DOHH2 (cell line): ENCODE measurements around the gene ARL4D.

Experiments used
- H3F3A ChIP-seq: fragments of 200-600 bp; sonication (generic), shearing (Covaris generic); 2 replicates; pipeline ENCODE4 v1.6.0; 2016; ENCODE audit warnings: antibody characterized with exemption, mild to moderate bottlenecking; ENCODE audit not compliant: control insufficient read depth, insufficient read depth
- H3K27ac ChIP-seq: fragments of 200-600 bp; sonication (generic); 2 replicates; pipeline ENCODE4 v1.5.1; 2014; ENCODE audit warnings: low read depth, mild to moderate bottlenecking, low read length, moderate library complexity
- H3K27me3 ChIP-seq: fragments of 200-600 bp; sonication (generic); 2 replicates; pipeline ENCODE4 v1.6.1; 2014; ENCODE audit warnings: mild to moderate bottlenecking, low read length, mixed read lengths; ENCODE audit not compliant: control insufficient read depth
- H3K36me3 ChIP-seq: fragments of 200-600 bp; sonication (generic); 2 replicates; pipeline ENCODE4 v1.6.1; 2014; ENCODE audit warnings: mild to moderate bottlenecking, low read length, moderate library complexity, mixed read lengths; ENCODE audit not compliant: control insufficient read depth
- H3K4me1 ChIP-seq: fragments of 200-600 bp; sonication (generic); 2 replicates; pipeline ENCODE4 v1.6.1; 2014; ENCODE audit warnings: mild to moderate bottlenecking, low read length, mixed read lengths; ENCODE audit not compliant: control insufficient read depth
- H3K4me2 ChIP-seq: fragments of 200-600 bp; sonication (generic); 2 replicates; pipeline ENCODE4 v1.6.0; 2014; ENCODE audit warnings: mild to moderate bottlenecking, low read length, moderate library complexity
- H3K4me3 ChIP-seq: fragments of 200-600 bp; sonication (generic); 2 replicates; pipeline ENCODE4 v1.5.1; 2014; ENCODE audit warnings: mild to moderate bottlenecking, low read length, mixed read lengths
- H3K79me2 ChIP-seq: fragments of 200-600 bp; sonication (generic); 2 replicates; pipeline ENCODE4 v1.6.1; 2014; ENCODE audit warnings: mild to moderate bottlenecking, low read length, mixed read lengths; ENCODE audit not compliant: control insufficient read depth
- H3K9me2 ChIP-seq: fragments of 200-600 bp; sonication (generic); replicated peaks from 2 replicates; pipeline ENCODE4 v1.6.1; 2014; ENCODE audit warnings: mild to moderate bottlenecking, low read length, mixed read lengths; ENCODE audit not compliant: control insufficient read depth
- H3K9me3 ChIP-seq: fragments of 200-600 bp; sonication (generic); 2 replicates; pipeline ENCODE4 v1.6.1; 2014; ENCODE audit warnings: antibody characterized with exemption, low read length, mixed read lengths; ENCODE audit not compliant: control insufficient read depth, insufficient read depth
- H4K20me1 ChIP-seq: fragments of 200-600 bp; sonication (generic); 2 replicates; pipeline ENCODE4 v1.6.0; 2014; ENCODE audit warnings: low read depth, mild to moderate bottlenecking, antibody characterized with exemption, low read length, moderate library complexity; ENCODE audit not compliant: control insufficient read depth, insufficient read depth
- EZH2phosphoT487 ChIP-seq: fragments of 200-600 bp; sonication (generic); IDR thresholded peaks from 2 replicates; pipeline ENCODE4 v1.6.1; 2017; ENCODE audit warnings: borderline replicate concordance, mild to moderate bottlenecking, antibody characterized with exemption, low read length, moderate library complexity, mixed read lengths
- TF ChIP-seq, protein P1 (sequence below): fragments of 200-600 bp; sonication (generic); IDR thresholded peaks from one replicate; pipeline ENCODE4 v1.5.1; 2014; ENCODE audit warnings: antibody characterized with exemption, mild to moderate bottlenecking, low read depth, low read length; ENCODE audit not compliant: poor library complexity, severe bottlenecking

The ARL4D gene

DNA sequence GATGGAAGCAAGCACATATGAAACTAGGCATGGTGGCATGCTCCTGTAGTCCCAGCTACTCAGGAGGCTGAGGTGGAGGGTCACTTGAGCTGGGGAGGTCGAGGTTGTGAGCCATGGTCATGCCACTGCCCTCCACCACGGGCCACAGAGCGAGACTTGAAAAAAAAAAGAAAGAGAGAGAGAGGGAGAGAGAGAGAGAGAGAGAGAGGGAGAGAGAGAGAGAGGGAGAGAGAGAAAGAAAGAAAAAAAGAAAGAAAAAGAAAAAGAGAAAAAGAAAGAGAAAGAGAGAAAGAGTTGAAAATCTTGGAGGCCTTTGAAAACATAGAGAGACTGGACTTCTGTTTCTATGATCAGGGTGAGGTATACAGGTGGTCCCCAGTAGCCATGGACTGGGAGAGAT is 15.4 kb upstream of the ARL4D start:
- Histone ChIP-seq H3K4me3 (no peak overlapping the region), H3K9me2 (no peaks in the 10 kb centered on the region), H3K27ac (no peak overlapping the region), H3K4me2 (no peak overlapping the region), H3K9me3 (peaks cover 21% of the 10 kb centered on the region), H3K27me3 (peaks cover 6% of the 10 kb centered on the region), H3F3A (no peaks in the 10 kb centered on the region; the same call in 1 of the 2 replicates), H3K36me3 (no peaks in the 10 kb centered on the region), H3K4me1 (peaks cover 9% of the 10 kb centered on the region; the same call in 1 of the 2 replicates), H3K79me2 (no peaks in the 10 kb centered on the region), H4K20me1 (no peaks in the 10 kb centered on the region)
- no peak for TF ChIP-seq EZH2phosphoT487
- TF ChIP-seq, protein P1, sequence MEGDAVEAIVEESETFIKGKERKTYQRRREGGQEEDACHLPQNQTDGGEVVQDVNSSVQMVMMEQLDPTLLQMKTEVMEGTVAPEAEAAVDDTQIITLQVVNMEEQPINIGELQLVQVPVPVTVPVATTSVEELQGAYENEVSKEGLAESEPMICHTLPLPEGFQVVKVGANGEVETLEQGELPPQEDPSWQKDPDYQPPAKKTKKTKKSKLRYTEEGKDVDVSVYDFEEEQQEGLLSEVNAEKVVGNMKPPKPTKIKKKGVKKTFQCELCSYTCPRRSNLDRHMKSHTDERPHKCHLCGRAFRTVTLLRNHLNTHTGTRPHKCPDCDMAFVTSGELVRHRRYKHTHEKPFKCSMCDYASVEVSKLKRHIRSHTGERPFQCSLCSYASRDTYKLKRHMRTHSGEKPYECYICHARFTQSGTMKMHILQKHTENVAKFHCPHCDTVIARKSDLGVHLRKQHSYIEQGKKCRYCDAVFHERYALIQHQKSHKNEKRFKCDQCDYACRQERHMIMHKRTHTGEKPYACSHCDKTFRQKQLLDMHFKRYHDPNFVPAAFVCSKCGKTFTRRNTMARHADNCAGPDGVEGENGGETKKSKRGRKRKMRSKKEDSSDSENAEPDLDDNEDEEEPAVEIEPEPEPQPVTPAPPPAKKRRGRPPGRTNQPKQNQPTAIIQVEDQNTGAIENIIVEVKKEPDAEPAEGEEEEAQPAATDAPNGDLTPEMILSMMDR = no peak

DNA sequence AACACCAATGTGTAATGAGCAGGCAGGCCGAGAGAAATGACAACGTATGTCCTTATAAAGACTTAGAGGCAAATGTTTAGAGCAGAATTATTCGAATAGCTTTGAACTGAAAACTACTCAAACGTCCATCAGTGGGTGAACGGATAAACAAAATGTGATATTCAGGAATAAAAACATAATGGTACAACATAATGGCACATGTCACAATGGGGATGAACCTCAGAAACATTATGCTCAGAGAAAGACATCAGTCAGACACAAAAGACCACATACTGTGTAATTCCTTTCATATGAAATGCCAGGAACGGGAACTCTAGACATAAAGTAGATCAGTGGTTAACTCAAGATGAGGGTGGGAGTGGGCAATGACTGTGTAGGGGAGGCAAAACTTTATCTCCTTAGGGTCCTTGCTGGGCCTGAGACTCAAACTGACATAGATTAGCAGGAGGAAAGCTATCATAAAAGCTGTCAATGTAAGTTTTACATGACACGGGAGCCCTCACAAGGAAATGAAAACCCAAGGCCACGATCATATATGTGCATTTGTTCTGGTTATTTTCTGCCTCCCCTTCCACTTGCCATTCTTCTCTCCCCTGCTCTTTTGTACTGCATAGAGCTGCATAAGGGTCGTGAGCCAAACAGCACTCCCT is 14.8 kb upstream of the ARL4D start:
- H3F3A ChIP-seq = peaks cover 2% of the 10 kb centered on the region; the same call in 1 of the 2 replicates
- TF ChIP-seq, protein P1 = no peak
- TF ChIP-seq EZH2phosphoT487 = no peak
- peaks cover 9% of the 10 kb centered on the region for H3K4me1 ChIP-seq
- H3K9me3 ChIP-seq = peaks cover 19% of the 10 kb centered on the region
- no peaks in the 10 kb centered on the region for H4K20me1 ChIP-seq
- H3K27me3 ChIP-seq = peaks cover 6% of the 10 kb centered on the region
- H3K4me2 ChIP-seq = no peak overlapping the region
- H3K4me3 ChIP-seq = no peak overlapping the region
- no peak overlapping the region for H3K27ac ChIP-seq
- no peaks in the 10 kb centered on the region for H3K9me2 ChIP-seq
- no peaks in the 10 kb centered on the region for H3K36me3 ChIP-seq
- no peaks in the 10 kb centered on the region for H3K79me2 ChIP-seq

DNA sequence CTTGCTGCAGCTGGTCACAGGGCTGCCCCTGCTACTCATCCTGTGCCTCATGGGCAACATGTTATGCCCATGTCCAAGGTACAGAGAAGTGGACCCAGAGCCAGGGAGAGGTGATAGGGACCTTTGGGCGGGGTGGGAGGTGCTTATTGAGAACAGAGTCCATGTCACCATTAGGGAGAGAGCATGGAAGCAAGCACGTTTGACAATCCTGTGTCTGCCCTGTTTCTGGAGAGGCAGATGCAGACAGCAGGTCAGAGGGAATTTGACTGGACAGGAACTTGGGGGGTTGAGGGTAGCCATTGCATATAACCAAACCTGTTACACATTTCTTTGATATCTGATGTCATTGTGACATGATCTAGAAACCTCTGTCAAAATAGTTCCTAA is 14.3 kb upstream of the ARL4D start:
- H3K4me1 ChIP-seq = peaks cover 15% of the 10 kb centered on the region
- peaks cover 17% of the 10 kb centered on the region for H3K9me3 ChIP-seq
- H4K20me1 ChIP-seq = no peaks in the 10 kb centered on the region
- no peak overlapping the region for H3K4me3 ChIP-seq
- H3K27ac ChIP-seq = no peak overlapping the region
- no peaks in the 10 kb centered on the region for H3K9me2 ChIP-seq
- no peak for TF ChIP-seq EZH2phosphoT487
- TF ChIP-seq, protein P1 = no peak
- no peaks in the 10 kb centered on the region for H3K79me2 ChIP-seq
- H3K4me2 ChIP-seq = no peak overlapping the region
- H3F3A ChIP-seq = peaks cover 5% of the 10 kb centered on the region; the same call in 1 of the 2 replicates
- peaks cover 6% of the 10 kb centered on the region for H3K27me3 ChIP-seq
- H3K36me3 ChIP-seq = no peaks in the 10 kb centered on the region
